Pons (tissue), 1 donor: ENCODE data around the gene PSME4.
"Not testable (repeated sequence)": the region's sequence is repeated elsewhere in the genome, so short reads cannot be mapped to it uniquely, and the experiment has no call there.

Source experiments
- DNase-seq: peaks from one replicate; pipeline ENCODE4 v3.0.0-alpha.2; 2016; ENCODE audit warnings: low spot score

The PSME4 gene

DNA sequence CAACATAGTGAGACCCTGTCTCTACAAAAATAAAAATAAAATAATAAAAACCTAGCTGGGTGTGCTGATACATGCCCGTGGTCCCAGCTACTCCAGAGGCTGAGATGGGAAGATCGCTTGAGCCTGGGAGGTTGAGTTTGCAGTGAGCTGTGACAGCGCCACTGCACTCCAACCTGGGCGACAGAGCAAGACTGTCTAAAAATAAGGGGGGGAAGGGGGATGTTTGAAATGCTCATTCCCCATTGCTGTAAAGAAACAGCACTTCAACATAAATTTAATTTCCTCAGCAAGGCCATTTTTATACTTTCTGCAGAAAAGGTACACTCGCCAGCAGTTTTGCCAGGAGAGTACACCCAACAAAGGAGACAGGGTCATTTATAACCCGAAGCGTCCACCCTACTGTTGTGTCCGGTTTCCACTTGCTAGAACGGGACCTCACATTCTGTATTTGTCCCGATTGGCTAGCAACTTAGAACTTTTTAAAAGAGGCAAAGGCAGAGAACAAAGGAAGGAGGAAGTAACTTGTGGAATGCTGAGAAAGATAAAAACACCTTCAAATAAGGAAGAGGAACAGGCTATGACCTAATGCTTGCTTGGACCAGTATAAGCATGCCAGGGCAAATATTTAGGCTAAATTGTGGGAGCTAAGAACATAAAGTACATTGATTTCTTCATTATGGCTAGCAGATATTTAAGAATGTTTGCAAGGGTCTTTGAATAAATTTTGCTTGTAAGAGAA, 9.1 kb downstream of the PSME4 start:
- DNase-seq, result peak; percentile 34

DNA sequence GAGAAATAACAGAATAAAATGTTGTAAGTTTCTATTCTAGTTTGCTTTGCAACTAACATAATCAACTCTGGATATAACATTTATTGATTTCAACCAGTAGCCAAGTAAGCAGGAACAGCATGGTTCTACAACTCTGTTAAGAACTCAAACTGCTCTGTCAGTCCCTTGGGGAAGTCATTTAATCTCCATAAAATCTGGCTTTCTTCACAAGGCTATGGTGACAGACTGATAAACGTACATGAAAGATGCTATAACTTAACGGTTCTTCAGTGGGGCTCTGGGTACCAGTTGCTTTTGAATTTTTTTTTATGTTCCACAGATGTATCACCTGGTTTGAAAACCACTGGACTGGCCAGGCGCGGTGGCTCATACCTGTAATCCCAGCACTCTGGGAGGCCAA, 10.3 kb downstream of the PSME4 start:
- DNase-seq, result no peak

DNA sequence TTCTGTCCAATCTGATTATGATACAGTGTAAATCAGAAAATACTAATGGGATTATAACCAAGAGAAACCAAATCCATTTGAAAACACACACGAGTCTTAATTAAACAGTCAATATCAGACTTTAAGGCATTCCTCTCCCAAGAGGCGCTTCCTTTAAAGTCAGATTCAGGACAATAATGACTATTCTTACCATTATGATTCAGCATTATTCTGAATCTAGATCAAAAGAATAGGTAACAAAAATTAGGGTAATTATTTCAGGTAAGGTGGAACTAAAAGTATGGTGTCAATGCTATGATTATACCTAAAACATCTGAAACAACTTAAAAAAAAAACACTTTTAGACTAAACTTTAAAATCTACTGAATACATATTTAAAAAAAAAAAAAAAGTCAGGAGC, 12.3 kb downstream of the PSME4 start:
- no peak for DNase-seq

DNA sequence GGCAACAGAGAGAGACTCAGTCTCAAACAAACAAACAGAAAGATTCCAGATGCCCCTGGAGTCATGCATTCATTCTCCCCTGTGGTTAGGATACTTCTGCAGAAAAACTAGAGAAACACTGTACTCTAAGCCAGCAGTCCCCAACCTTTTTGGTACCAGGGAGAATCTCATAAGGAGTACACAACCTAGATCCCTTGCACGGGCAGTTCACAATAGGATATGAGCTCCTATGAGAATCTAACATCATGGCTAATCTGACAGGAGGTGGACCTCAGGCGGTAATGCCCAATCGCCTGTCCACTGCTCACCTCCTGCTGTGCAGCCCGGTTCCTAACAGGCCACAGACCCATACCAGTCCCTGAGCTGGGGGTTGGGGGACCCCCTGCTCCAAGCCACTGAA, 18.3 kb downstream of the PSME4 start:
- DNase-seq, result no peak

DNA sequence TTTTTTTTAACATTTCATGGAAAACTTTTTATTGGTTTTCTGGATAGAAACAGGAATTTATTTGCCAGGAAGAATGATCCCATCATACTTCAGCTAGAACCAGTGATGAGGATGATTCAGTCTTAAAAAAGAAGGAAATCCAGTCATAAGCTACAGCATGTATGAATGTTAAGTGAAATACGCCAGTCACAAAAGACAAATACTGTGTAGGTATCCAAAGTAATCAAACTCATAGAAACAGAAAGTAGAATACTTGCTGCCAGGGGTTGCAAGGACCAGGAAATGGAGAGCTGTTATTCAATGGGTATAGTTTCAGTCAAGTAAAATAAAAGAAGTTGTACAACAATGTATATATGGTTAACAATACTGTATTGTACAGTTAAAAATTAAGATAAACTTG, 21.3 kb downstream of the PSME4 start:
- no peak for DNase-seq

DNA sequence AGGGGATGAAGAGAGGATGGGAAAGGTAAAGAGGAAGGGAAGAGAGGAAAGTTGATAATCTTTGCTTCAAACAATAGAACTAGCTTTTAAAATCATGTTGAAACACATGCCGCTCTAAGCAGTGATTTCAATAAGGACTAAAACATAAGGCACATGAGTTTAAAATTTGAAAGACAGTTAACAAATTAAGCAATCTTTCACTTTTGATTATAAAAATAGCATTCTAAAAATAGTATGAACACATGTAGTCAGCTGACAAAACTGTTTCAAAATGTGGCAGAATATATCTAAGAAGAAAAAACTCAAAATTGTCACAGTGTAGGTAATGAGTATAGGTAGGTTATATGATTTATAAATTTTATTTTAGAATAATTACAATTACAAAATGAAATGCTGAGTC, 25.3 kb downstream of the PSME4 start:
- DNase-seq, result no peak

DNA sequence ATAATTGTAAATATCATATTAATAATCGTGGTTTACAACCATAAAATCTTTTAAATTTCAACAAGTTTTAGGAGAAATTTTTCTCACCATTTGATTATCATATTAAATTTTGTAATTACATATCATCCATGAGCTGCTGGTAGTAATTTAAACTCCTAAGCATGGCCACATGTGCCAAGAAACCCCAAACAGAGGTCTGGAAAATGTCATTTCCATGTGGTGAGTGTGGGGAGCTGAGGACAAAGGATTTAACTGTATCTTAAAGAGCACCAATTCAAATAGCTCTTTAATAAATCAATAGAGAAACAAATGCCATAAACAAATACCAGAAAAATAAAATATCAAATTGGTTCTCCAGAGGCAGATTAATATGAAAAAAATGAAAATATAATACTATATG, 26.3 kb downstream of the PSME4 start:
- DNase-seq, result no peak

DNA sequence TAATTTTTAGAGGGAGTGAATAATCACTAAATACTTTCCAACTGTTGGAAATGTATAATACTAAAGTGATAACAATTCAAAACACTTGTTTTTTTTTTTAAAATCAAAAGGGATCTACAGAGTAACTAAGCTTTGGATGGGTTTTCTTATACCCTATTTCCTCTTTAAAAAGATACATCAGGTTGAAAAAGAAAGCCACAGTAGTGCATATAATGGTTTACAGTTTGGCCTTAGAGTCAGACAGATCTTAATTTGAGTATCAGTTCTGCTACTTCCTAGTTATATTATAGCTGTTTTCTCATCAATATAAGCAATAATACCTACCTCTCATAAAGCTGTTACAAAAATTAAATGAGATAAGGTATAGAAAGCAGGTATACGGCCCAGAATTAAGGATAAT, 28.5 kb downstream of the PSME4 start:
- no peak for DNase-seq

DNA sequence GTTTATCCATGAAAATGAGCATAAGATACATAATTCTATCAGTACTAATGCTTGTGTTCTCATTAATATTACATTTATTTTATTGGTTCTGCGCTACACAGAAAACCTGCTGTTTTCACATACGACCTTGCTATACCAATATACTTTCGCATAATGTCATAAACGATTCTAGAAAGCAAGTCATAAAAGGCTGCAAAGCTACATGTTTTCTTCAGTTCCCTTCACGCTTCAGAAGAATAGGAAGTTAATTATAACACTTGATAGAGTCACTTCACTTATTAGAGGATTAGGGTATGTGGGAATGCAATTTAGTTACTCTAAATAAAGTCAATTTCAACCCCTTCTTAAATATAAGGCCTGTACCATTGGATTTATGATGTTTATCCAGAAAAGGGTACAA, 29.0 kb downstream of the PSME4 start:
- no peak for DNase-seq

DNA sequence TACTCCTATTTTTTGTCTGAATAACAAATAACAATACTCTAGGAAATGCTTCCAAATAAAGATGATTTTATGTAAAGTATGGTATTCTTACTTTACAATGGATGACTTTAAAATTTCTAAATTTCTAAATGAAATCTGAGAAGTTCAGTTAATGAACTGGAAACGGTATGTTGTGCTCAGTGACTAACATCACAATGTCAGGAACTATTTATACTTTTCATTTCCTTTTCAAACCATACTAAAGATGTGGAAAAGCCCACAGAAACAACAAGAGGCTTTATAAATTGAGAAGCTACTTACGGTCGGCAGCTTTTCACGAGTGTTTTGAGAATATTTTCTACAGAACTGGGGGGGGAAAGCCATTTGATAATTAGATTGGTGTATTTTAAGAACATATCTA, 31.1 kb downstream of the PSME4 start:
- DNase-seq, result no peak

DNA sequence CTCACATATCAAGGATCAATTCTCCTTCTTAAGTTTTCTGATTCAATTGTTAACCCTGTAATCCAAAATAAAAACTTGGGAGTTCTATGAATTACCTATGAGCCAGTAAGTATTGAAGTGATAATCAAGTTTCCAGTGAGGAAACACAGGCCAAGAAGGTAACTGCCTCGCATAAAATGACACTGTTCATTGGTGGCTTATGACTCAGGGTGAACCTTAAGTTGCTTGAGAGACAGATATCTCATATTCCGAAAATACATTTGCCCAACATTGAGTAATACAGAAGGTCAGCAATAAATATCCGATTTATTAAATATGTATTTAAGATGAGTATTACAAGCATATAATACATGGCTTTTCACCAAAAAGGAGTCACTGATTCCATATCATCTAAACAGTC, 31.9 kb downstream of the PSME4 start:
- no peak for DNase-seq

DNA sequence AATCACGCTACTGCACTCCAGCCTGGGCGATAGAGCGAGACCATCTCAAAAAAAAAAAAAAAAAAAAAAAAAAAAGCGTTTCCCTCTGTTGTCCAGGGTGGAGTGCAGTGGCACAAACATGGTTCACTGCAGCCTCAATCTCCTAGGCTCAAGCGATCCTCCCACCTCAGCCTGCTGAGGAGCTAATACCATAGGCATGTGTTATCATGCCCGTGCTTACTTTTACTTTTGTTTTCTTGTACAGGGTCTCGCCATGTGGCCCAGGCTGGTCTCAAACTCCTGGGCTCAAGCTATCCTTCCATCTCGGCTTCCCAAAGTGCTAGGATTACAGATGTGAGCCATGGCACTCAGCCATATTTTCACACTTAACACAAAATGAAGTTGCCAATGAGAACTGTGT, 37.5 kb downstream of the PSME4 start:
- DNase-seq, result no peak

DNA sequence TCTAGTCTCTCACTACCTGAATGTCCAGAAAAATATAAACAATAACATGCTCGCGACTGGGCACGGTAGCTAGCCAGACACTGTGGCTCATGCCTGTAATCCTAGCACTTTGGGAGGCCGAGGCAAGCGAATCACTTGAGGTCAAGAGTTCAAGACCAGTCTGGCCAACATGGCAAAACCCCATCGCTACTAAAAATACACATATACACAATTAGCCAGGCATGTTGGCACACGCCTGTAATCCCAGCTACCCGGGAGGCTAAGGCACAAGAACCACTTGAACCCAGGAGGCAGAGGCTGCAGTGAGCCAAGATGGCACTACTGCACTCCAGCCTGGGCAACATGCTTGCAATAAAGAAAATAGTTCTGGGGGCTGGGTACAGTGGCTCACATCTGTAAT, 44.5 kb downstream of the PSME4 start:
- not testable (repeated sequence) for DNase-seq

DNA sequence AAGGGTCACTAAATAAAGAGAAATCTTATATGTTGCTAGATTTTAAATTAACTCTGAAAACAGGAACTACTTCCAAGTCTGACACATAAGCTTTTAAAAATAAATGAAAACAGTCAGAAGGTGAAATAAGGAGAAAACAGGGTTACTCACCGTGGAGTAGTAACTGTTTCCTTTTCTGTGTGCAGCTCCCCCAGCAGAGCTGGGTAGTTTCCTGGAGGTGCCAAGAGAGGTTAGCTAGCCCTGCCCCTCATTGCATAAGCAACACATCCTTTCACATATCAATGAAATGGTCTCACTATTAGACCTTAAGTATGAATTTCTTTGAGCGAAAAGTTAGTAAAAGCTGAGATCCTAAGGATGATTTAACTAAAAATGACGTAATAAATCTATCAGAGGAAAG, 57.1 kb downstream of the PSME4 start:
- no peak for DNase-seq

DNA sequence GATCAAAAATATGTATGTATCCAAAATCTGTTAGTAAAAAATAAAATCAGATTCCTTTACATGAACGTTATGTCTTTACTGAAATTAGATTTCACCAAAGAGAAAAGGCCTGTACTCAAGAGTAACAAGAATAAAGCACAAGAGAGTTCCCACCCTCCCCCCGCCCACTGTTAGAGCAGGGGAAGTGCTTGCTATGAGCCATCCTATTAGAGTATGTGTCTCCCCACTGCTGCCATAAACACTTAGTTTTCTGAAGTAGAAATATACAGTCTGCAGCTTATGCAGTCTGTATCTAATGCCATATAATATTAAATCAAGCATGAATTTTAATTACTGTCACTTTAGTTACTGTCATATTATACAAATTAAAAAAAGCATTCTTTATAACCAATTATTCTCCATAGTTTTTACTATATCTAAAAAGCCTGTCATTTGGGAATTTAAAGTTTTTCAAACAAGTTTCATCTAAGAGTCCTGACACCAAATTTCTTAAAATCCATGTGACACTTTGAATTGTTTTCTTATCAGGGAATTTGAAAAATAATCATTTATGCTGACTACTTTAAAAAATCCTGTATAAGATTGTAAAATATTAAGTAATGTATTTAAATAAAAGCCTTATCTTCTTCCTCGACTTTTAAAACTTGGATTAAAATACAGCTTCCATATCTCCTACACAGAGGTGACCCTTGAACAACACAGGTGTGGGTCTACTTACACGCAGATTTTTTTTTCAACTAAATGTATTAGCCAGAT, 59.2 kb downstream of the PSME4 start:
- DNase-seq, result no peak

DNA sequence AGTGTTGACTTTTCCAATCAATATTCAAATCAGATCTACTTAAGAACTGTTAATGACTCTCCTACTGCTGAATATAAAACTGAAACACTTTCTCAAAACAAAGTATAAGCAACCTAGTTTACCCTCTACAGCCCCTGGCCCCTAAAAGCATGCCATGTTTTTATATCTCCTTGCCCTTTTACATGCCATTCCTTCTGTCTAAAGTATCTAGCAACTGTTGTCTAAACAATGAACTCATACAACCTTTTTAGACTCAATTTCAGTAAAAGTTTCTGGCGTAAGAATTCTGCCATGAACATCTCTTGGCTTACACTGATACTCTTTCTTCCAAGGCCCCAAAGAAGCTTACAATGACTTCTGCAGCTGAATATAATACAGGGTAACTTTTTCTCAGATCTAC, 63.2 kb downstream of the PSME4 start:
- DNase-seq, result no peak

DNA sequence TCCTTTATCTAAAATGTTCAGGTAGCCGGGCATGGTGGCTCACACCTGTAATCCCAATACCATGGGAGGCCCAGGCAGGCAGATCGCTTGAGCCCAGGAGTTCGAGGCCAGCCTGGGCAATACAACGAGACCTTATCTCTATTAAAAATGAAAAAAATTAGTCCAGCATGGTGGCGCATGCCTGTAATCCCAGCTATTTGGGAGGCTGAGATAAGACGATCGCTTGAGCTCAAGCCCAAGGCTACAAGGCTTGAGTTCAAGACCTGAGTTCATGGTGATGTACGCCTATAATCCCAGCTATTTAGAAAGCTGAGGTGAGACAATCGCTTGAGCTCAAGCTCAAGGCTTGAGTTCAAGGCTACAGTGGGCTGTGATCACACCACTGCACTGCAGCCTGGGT, 65.4 kb downstream of the PSME4 start:
- no peak for DNase-seq

DNA sequence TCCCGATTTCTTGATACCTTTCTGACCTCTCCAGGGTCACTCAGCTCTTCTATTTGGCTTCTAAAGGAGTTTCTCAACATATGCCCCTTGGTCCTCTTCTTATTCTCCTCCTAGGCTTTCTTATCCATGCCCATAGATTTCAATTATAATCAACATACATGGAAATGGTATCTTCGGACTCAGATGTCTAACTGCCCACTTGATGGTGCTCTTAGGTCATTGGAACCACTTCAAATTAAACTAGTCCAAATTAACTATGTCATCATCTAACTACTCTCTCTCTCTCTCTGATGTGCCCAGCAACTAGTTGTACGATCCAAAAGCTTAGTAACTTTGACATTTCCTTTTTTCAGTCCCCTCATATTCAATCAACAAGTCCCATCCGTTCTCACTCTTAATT, 67.8 kb downstream of the PSME4 start:
- peak; percentile 49 for DNase-seq

DNA sequence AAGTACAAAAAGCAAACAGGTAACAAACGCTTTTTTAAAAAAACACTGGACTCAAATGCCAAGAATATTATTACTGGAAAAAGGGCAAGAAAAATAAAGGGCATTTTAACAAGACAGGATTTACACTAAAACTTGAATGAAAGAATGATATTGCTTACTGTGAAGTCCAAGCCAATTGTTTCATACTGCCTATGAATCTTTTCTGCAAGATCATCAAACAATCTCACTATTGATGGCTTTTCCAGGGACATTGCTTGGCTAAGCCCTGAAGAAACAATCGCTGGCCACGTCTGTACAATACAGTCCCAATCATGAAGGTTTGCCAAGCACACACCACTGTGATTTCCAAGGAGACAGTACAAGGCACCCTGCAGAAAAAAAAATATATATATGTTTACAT, 69.6 kb downstream of the PSME4 start:
- peak; percentile 33 for DNase-seq

DNA sequence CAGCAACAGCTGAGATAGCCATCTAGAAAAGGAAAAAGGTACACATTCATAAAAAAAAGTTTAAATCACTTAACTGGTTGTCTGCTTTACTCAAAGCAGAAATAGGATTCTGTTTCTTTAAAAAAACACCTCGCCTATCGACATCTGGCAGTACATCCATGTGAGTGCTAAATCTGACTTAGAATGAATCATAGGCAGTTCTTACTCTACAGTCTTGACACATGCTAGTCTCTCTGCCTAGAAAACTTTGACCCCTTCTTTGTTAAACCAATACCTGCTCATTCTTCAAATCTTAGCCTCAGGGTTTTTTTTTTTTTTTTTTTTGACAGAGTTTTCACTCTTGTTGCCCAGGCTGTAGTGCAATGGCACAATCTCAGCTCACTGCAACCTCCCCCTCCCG, 73.9 kb downstream of the PSME4 start:
- no peak for DNase-seq

DNA sequence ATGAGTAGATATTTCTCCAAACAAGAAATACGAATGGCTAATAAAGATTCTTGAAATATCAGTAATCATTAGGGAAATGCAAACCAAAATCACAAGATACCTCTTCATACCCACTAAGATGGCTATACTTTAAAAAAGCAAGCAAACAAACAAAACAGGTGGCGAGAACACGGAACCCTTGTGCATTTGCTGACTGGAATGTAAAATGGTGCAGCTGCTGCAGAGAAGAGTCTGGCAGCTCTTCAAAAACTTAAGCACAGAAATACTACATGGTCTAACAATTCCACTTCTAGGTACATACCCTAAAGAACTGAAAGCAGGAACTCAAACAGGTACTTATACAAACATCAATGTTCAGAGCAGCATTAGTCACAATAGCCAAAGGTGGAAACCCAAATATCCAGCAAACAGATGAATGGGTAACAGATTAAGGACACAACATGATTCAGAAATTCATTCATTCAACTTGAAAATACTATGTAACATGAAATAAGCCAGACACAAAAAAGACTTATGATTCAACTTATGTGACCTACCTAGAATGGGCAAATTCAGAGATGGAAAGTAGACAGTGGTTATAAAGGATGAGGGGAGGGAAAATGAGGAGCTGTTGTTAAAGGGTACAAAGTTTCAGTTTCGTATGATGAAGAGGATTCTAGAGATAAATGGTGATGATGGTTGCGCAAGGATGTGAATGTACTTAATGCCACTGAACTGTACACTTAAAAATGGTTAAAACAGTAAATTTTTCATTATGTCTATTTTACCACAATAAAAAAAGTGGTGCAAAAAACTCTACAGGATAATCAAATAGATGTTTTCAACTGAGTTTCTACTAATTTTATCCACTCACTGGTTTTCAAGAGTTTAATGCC, 84.2 kb downstream of the PSME4 start:
- DNase-seq, result no peak

DNA sequence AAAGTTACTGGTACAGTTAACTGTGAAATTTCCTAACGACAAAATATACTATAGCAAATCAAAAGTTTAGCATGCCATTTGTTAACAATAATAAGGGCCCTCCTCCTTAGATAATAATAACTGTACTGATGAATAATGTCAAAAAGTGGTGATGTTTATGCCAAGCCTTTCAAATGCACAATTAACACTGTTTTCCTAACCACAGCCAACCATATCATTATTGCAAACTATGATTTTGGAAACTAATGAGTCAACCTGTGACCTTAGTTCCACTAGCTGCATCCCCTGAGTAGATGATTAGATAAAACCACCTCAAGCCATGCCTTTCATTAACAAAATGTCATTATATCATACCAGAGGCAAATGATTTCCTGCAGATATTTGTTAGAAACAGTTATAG, 85.9 kb downstream of the PSME4 start:
- DNase-seq, result no peak

DNA sequence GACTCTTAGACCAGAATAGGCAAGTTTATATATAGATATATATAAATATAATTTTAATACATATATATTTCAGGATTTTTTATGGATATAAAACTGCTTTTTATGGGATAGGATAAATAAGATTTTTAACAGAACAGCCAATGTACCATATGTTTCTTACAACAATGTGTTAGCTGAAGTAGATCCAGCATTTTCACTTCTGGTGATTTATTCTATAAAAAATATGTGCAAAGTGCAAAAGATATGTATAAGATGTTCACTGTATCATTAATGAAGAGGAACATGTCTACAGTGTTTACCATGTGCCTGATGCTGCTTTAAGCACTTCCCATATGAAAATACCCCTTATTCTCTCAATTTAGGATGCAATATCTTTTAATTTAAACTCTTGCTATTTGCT, 88.8 kb downstream of the PSME4 start:
- no peak for DNase-seq
